Measurements from ENCODE around the gene EVI5L.

DNA sequence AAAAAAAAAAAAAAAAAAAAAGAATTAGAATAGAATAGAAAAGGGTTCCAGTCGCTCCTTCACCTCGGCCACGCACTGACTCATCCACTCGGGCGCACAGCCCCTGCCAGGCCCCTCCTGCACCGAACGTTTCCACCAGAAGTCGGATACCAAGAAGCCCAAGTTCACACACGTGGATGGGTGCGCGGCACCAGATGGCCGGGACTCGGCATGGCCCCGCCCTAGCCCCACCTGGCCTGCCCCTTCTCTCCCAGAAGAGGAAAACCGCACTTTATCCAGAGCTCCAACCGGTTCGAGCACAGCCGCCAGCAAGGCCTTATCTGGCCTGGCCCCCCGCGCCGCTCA is 38.3 kb downstream of the EVI5L start:
- TF ChIP-seq CTCF (IDR thresholded peaks at IDR 0.05) (no peak), POLR2A (IDR thresholded peaks at IDR 0.05) (no peak), POLR2AphosphoS5 (IDR thresholded peaks at IDR 0.05) (no peak)

Data from breast epithelium (tissue), 3 donors.